HFF-Myc (cell line): ENCODE results near the gene KRT84.

Source experiments
- DNase-seq: peaks from one replicate; pipeline ENCODE4 v3.0.0-alpha.2; 2011; ENCODE audit warnings: low read depth; ENCODE audit errors: extremely low read depth
- H3K4me3 ChIP-seq: replicated peaks from 2 replicates; pipeline ENCODE4 v1.5.1; 2011; ENCODE audit warnings: low read depth, mild to moderate bottlenecking, control low read depth, low read length
- CTCF ChIP-seq: IDR thresholded peaks from 2 replicates; pipeline ENCODE4 v1.5.1; 2012; ENCODE audit warnings: mild to moderate bottlenecking, low read depth, low read length, control low read depth; ENCODE audit errors: missing control alignments

KRT84 gene

GRCh38 chr12:52341066-52341580 lies 44.3 kb downstream of the KRT84 start:
- no peak for DNase-seq
- H3K4me3 ChIP-seq = no peak overlapping the region
- no peak for TF ChIP-seq CTCF

- no peak for DNase-seq
- H3K4me3 ChIP-seq = no peak overlapping the region
- no peak for TF ChIP-seq CTCF
Observed at GRCh38 chr12:52338241-52338960, 47.1 kb downstream of the KRT84 start.

GRCh38 chr12:52337054-52337453 lies 48.4 kb downstream of the KRT84 start:
- no peak overlapping the region for H3K4me3 ChIP-seq
- no peak for DNase-seq
- no peak for TF ChIP-seq CTCF

GRCh38 chr12:52336641-52337040 lies 48.8 kb downstream of the KRT84 start:
- TF ChIP-seq CTCF = no peak
- no peak overlapping the region for H3K4me3 ChIP-seq
- no peak for DNase-seq

GRCh38 chr12:52335598-52336262 lies 49.7 kb downstream of the KRT84 start:
- DNase-seq = no peak
- no peak for TF ChIP-seq CTCF
- no peak overlapping the region for H3K4me3 ChIP-seq

- no peak for TF ChIP-seq CTCF
Observed at GRCh38 chr12:52334185-52334584, 51.3 kb downstream of the KRT84 start.

More at GRCh38 chr12:52334185-52334584, 51.3 kb downstream of the KRT84 start:
- no peak overlapping the region for H3K4me3 ChIP-seq
- DNase-seq = no peak
